PC-3 (cell line): ENCODE results near the gene RRAGC.

Source experiments
- CTCF ChIP-seq: fragments of 300-600 bp; sonication (generic); conservative IDR thresholded peaks from 2 replicates; pipeline ENCODE4 v1.5.1; 2017; ENCODE audit warnings: antibody characterized with exemption, low read depth, mild to moderate bottlenecking, low read length
- EZH2 ChIP-seq: fragments of 300-600 bp; sonication (generic); IDR thresholded peaks from one replicate; pipeline ENCODE4 v1.6.1; 2017; ENCODE audit warnings: antibody characterized with exemption, mild to moderate bottlenecking, low read length; ENCODE audit not compliant: unreplicated experiment
- EZH2phosphoT487 ChIP-seq: fragments of 300-600 bp; sonication (generic); IDR thresholded peaks from 2 replicates; pipeline ENCODE4 v1.6.1; 2018; ENCODE audit warnings: mild to moderate bottlenecking, antibody characterized with exemption, low read length, borderline replicate concordance

DNA sequence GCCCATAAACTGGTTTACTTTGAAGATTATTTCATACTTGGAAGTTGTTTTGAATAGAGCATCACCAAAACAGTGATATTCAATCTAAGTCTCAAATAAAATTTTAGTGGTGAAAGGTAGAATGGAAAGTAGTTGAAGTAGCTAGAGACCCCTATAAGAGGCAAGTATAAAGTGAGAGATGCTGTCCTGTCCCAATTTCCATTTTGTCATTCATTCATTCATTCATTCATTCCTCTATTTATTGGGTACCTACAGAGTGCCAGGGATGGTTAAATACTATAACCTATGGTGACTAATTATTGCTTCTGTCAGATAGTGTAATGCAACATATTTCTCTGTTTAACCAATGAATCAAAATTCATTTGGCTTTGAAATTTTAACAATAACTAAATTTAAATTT, 32.7 kb downstream of the RRAGC start:
- TF ChIP-seq CTCF (no peak), EZH2 (no peak), EZH2phosphoT487 (no peak)
